HG02870 (cell line): ENCODE data around the gene PRICKLE3.

Experiments
- ATAC-seq: cut with Tn5 transposase; IDR thresholded peaks from one replicate; pipeline ENCODE4 v1.9.1; 2021; ENCODE audit warnings: mild to moderate bottlenecking, moderate library complexity; ENCODE audit not compliant: unreplicated experiment

PRICKLE3 gene, protein sequence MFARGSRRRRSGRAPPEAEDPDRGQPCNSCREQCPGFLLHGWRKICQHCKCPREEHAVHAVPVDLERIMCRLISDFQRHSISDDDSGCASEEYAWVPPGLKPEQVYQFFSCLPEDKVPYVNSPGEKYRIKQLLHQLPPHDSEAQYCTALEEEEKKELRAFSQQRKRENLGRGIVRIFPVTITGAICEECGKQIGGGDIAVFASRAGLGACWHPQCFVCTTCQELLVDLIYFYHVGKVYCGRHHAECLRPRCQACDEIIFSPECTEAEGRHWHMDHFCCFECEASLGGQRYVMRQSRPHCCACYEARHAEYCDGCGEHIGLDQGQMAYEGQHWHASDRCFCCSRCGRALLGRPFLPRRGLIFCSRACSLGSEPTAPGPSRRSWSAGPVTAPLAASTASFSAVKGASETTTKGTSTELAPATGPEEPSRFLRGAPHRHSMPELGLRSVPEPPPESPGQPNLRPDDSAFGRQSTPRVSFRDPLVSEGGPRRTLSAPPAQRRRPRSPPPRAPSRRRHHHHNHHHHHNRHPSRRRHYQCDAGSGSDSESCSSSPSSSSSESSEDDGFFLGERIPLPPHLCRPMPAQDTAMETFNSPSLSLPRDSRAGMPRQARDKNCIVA

DNA sequence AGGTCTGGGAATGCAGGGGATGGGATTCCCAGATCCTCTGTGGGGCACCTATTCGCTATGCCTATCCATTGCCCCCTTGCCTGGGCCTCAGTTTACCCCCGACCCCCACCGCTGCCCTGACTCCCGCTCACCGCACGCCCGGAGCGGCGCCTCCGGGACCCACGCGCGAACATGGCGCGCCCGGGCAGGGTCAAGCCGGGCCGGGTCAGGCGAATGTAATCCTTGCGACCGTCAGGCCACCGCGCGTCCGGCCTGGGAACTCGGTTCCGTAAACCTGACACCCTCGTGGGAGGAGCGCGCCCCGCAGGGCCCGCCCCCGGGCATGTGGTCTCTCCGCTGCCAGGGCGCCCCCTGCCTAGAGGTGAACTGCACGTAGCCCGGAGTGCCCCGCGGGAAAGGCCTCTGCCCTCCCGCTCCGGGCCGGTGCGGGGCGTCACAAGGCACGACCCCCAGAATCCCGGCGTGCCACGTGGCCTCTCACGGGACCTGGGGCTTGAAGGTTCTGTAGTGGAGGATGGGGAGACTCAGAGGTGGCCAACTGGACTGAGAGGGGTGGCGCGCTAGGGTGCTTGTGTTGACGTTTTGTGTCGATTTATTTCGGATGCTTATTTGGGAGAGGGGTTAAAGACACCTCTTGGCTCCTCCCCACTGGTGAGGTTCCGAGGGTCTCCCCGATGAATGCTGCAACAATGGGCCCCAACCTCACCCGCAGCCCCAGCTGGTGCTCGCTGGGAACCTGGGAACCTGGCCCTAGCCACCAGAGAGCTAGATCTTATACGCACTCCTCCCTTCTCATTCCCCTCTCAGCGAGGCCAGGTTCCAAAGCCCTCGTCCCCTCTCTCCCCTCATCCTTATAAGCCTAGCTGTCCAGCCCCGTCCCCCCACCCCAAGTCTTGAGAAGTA lies at the start of gene PRICKLE3:
PRICKLE3 (minus strand) TSS at position 249 of the 903 bp plus-strand sequence; CDS start at position 173, 76 bp downstream.
- ATAC-seq: no peak

DNA sequence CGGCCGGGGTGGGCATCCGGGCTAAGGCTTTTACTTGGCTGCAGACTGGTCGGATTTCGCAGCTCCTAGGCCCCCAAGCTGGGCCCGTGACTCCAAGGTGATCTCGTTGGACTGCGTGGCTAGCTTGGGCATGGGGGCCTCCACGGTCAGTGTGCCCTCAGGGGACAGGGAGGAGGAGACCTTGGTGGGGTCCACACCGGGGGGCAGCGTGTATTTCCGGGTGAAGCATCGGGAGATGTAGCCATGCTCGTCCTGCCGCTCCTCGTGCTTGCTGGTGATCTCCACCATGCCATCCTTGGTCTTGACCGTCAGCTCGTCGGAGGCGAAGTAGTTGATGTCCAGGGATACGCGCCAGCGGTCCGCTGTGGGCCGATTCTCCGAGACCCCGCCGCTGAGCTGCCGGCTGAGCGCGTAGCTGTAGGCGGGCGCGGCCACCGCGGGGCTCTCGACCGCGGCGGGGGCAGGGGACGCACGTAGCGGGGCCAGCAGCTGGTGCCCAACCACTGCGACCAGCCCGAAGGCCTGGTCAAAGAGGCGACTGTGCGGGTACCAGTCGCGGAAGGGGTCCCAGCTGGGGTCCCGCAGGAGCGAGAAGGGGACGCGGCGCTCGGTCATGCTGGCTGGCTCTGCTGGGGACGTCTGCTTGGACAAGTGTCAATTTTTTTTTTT lies 47.8 kb upstream of the PRICKLE3 start:
- no peak for ATAC-seq

DNA sequence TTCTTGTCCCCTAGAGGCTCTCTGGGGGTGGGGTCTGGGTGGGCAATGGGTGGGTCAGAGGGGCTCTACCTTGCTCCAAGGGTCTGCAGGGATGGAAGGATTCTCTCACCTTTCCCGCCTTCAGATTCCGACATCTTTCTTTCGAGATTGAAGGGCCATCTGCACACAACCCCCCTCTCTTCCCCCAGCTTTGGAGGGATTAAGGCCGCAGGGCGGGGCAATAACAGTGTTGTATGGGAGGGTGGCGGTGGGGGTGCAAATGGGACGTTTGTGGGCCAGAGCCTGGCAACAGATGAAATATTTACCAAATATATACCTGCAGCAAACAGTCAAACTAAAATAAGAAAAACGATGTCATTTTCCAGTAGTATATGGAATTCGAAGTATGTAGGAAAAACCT lies 47.0 kb upstream of the PRICKLE3 start, which contains the start of gene CACNA1F:
CACNA1F (minus strand) TSS at position 165 of the 400 bp plus-strand sequence; CDS start at position 134, 31 bp downstream.
- no peak for ATAC-seq

- no peak for ATAC-seq
Measured at GRCh38 chrX:49232525-49232924, 46.4 kb upstream of the PRICKLE3 start.

- ATAC-seq: no peak
Measured at GRCh38 chrX:49231333-49232000, 45.3 kb upstream of the PRICKLE3 start.

- peak; percentile 59 for ATAC-seq
Measured at GRCh38 chrX:49230500-49231232, 44.5 kb upstream of the PRICKLE3 start.

DNA sequence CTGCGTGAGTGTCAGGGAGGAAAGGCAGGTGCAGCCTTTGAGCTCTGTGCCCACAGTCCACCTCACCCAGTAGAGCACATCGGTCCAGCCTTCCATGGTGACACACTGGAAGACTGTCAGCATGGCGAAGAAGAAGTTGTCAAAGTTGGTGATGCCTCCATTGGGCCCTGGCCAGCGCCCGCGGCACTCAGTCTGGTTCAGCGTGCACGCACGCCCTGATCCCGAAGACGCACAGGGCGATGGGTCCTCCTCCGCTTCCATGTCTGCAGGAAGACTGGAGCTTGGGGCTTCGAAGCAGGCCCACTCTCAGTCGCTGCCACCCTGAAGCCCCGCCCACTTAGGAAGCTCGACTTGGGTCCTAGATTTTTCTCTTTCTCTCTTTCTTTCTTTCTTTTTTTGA lies 42.0 kb upstream of the PRICKLE3 start:
- ATAC-seq: no peak

- ATAC-seq: no peak
Measured at GRCh38 chrX:49227726-49228125, 41.6 kb upstream of the PRICKLE3 start.

- no peak for ATAC-seq
Measured at GRCh38 chrX:49226946-49227345, 40.8 kb upstream of the PRICKLE3 start.

GRCh38 chrX:49225858-49226257 lies 39.7 kb upstream of the PRICKLE3 start:
- no peak for ATAC-seq

DNA sequence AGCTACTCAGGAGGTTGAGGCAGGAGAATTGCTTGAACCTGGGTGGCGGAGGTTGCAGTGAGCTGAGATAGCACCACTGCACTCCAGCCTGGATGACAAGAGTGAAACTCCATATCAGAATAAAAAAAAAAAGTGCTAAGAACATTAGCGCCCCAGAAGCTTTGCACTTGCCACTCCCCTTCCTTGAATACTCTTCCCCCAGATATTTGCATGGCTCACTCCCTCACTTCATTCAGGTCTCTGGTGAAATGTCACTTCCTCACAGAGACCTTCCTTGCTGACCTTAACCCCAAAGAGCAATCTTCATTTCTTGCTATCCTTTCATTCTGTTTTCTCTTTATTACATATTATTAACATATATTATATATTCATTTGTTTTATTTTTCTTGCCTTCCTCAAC lies 35.7 kb upstream of the PRICKLE3 start:
- no peak for ATAC-seq

DNA sequence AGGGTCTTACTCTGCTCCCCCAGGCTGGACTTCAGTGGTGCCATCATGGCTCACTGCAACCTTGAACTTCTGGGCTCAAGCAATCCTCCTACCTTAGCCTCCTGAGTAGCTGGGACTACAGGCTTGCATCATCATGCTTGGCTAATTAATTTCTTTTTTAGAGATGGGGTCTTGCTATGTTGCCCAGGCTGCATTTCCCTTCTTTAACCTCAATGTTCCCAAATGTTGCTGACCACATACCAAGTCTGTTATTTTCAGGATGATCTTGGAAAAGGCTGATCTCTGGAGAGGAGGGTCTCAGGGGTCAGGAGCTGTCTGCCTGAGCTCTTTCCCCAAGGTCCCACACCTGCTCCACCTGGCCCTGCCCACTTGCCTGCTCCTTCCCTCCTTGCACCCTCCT lies 33.9 kb upstream of the PRICKLE3 start:
- no peak for ATAC-seq

GRCh38 chrX:49214996-49215526 lies 28.9 kb upstream of the PRICKLE3 start:
- ATAC-seq: no peak

GRCh38 chrX:49214416-49214815 lies 28.2 kb upstream of the PRICKLE3 start:
- no peak for ATAC-seq

DNA sequence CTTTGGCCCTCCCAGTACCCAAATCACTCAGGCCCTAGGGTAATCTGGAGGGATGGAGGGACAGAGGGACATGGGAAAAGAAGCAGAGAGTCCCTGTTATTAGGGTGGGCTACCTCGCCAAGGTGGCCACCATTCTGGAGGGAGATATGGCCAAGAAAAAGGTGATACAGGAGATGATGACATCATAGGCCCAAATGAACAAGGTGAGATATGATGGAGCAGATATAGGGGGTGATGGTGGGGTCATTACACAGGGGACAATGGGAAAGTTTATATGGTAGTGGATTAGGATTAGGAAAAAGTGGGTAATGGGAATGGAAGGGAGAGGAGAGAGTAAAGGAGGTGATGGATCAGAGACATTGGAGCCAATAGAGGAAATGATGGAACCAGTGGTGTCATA lies 26.7 kb upstream of the PRICKLE3 start:
- no peak for ATAC-seq

GRCh38 chrX:49212209-49212608 lies 26.0 kb upstream of the PRICKLE3 start:
- no peak for ATAC-seq

DNA sequence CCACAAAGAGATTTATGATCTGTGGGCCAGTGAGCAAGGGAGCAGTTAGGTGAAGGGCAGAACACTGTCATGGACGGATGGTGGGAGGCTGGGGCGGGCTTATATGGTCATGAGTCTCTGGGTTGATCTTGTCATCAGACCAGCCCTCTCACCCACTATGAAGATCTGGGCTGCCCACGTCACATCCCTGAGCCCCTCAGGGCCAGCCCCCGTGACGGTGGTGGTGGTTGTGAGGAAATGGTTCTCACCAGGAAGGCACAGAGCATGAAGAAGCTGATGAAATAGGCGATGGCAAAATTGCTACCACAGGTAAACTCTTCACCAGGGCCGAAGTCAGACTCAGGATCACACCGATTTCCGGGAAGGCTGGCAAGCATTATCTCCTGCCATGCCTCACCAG lies 24.9 kb upstream of the PRICKLE3 start:
- ATAC-seq: no peak

DNA sequence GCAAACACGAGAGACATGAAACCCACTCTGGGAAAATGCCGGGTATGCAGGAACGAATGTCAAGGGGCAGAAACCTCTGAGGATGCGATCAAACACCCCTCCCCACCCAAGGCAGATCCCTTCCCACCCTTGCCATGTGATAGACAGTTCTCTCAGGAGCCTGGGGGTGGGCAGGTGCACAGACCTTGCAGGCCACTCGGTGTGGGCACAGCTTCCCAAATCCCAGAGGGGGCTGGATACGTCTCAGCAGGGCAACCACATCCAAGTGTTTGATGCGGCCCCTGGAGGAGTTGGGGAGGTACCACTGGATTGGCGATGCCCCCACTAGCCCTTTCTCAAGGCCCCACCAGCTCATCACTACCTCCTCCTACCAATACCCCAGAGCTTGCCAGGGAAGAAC lies 24.2 kb upstream of the PRICKLE3 start:
- no peak for ATAC-seq
